HG02642 (cell line): ENCODE results near the gene ZNF286A.
"Not testable (repeated sequence)": the region's sequence is repeated elsewhere in the genome, so short reads cannot be mapped to it uniquely, and the experiment has no call there.

Experiments used
- ATAC-seq: cut with Tn5 transposase; IDR thresholded peaks from one replicate; pipeline ENCODE4 v1.9.1; 2021; ENCODE audit warnings: mild to moderate bottlenecking; ENCODE audit not compliant: unreplicated experiment, poor library complexity

ZNF286A gene

GRCh38 chr17:15699413-15699924 lies at the start of gene ZNF286A:
TSS of gene ZNF286A (plus strand) at chr17:15699752. CDS start at chr17:15700330, 578 bp downstream.
- peak; percentile 96 for ATAC-seq

DNA sequence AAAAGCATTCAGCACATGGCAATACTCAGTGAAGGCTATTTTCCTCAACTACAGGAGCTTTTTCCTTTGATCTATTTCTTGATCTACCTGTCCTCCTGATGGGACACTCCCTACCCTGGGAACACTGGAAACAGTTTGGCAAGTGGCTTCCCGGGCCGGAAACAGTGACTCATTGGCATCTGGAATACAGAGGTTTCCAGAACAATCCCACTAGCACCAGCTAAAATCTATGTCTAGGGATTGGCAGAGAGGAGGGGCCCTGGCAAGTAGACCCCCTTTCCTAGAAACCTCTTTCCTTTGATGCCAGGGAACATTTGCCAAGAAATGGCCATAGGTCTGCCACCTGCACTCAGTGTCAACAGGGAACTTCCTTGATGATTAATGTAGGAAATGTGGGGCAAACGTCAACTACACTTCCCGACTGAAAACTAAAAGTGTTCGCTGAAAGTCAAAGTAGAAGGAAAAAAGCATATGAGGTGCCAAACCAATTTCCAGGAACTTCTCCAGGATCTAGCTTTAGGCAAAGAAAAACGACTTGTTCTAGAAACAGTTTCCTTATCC lies 49.6 kb upstream of the ZNF286A start:
- ATAC-seq, result no peak

DNA sequence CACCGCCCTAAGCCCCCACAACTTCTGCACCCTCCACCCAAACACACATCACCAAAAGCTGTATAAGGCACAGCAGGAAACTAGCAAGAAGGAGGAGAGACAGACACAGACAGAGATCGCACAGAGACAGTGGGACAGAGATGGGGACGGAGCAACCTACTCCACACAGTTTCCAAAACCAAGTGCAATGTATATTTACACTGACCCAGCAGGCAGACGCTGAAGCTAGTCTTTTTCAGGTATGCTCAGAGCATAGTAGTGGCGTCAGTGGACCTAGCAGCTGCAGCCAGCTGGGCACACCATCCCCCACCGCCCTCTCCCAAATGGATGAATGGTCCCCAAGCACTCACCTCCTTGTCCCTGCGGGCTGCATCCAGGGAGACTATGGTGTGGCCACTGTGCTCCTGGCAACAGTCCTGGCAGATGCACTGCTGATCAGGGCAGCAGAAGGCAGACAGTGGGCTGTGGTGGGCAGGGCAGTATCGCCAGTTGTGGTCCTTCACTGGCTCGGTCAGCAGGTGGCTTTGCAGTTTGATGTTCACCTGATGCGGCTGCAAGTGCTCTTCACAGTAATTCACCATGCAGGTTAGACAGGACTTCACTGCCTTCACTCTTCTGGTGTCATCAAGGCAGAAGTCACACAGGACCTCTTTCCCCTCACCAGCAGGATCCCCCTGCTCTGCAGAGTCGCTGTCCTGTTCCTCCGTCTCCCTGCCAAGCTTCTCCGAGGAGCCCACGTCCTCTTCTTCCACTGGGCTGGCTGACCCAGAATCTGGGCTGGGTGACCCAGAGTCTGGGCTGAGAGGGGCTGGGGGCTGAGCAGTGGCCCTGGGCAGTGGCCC lies 48.6 kb upstream of the ZNF286A start:
- no peak for ATAC-seq

- ATAC-seq, result peak; percentile 84
These were observed 47.9 kb upstream of the ZNF286A start for GRCh38 chr17:15651583-15652110.

- no peak for ATAC-seq
These were observed 46.6 kb upstream of the ZNF286A start for GRCh38 chr17:15652960-15653359.

DNA sequence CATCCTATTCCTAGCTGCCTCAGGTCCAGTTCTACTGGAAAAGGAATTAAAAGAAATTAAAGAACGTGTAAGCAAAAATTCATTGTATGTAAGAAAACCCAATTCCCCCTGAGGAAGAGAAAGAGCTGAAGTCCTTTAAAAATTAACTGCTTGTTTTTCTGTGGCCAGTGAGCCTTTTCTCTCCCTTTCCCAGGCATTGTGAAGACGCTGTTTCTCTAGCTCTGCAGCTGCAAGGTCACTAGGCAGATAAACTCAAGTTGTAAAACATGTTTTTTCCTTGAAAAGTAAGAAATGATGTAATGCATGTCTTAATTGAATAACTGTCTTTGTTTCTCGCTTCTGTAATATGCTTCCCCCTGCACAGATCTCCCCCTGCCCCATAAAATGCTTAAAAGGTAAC lies 45.2 kb upstream of the ZNF286A start:
- not testable (repeated sequence) for ATAC-seq

GRCh38 chr17:15654886-15655561 lies 44.5 kb upstream of the ZNF286A start:
- no peak for ATAC-seq

GRCh38 chr17:15657868-15658267 lies 41.7 kb upstream of the ZNF286A start:
- ATAC-seq, result no peak

DNA sequence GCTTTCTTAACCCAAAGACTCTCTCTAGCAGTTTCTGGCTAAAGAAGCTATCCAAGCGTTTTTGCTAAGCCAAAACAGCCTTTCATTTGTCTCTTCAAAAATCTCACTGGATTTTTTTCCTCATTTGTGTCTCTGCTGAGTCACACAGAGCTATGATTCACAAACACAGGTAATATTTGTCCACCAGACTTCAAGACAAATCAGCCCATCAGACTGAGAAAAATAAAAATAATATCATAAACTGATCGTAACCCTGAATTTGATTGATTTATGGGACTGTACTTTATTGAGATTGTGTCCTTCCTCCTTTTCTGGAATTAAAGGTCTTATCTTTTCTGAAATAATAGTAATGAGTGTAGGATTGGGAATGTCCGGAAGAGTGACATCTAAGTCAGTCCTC lies 41.3 kb upstream of the ZNF286A start:
- ATAC-seq, result no peak

DNA sequence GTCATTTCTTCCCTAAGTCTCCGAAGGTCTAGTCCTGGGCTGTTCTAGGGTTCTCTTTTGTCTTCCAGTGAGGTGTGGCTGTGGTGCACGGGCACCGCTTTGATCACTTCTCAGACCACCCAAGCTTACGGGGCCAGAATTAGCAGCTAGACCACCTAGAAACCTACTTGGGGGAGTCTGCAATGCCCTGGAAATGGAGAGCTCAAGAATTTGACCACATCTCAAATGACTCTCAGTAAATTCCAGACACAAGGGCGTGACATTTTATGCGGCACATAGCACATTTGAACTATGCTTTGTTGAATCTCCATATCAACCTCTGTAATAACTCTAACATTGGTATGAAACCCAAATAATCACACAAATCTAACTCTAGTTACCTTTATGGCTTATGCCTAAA lies 40.3 kb upstream of the ZNF286A start:
- no peak for ATAC-seq

DNA sequence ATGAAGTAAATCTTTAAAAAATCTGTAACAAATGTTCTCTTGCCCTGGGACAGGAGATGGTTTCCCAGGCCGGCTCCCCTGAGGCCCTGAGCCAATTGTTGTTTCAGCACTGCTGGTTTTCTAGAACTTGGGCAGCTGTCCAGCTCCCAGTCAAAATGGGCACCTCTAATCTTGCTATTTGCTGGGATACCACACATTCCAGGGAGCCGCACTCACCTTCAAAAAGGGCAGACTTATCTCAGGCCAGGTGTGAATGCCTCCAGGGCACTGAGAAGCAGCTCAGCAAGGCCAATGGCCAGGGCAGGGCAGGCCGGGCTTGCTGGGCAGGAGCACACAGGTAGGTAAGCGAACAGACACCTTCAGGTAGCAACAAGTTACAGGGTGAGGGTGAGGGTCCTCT lies 39.9 kb upstream of the ZNF286A start:
- ATAC-seq, result no peak

DNA sequence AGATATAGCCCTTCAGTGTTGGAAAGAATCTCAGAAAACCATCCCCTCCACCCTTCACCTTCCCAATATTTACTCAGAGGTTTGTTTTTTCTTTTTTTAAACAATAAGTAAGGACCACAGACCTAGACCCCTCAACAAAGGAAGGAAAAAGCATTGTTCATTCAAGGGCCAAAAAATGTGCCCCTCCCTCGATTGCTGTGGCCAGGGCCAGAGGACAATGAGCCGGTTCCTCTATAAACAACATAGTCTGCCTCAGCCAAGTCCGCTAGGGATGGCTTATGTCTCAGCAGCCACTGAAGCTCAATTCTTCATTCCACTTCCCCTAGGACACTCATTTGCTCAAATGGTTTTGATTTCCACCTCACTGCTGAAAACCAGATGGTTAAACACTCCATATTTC lies 39.5 kb upstream of the ZNF286A start:
- ATAC-seq, result no peak

DNA sequence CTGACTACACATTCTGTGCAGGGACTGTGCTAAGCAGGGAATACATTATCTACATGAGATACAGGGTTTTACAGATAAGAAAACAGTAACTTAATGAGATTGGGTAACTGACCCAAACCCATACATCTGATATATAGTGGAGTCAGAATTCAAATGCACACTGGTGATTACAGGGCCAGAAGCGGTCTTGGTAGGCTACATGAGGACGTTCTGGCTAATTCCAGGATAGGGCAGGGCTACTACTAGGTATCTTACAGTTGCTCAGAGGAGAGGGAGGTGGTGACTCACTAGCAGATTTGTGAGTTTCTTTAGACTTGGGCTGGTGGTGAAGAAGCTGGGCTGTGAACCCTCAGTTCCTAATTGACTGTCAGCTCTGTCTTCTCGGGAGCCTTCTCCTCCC lies 36.9 kb upstream of the ZNF286A start:
- ATAC-seq, result no peak

DNA sequence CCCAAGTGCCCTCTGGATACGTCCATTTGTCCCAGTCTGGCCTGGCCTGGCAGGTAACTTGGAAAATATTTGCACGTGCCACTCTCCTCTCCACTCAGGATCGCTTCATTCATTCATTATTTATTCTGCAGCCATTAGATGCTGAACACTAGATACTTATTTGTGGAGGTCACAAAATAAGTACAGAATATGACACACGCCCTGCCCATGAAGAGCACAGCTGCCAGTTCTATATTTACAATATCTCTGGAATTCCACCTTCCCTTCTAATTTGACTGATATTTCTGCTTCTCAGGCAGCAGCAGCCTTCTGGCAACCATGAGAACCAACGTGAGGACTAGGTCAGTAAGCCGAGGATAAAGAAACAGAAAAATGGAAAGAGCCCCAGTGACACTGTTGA lies 36.4 kb upstream of the ZNF286A start:
- ATAC-seq, result no peak

DNA sequence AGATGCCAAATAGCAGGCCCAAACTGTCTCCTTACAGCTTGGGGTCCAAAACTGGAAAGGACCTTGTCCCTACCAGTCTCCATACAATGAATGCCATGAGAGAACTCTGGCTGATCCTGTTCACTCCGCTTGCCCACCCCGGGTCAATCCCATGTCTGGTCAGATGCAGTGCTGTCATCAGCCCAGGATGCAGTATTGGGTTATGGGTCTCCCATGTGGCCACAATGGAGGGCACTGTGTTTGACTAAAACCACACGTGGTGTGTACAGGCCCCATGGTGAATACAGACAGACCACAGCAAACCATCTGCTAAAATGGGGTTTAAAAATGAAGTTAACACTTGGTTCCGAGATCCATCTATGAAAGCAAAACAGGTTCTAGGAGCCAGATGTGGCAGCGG lies 35.9 kb upstream of the ZNF286A start:
- no peak for ATAC-seq

DNA sequence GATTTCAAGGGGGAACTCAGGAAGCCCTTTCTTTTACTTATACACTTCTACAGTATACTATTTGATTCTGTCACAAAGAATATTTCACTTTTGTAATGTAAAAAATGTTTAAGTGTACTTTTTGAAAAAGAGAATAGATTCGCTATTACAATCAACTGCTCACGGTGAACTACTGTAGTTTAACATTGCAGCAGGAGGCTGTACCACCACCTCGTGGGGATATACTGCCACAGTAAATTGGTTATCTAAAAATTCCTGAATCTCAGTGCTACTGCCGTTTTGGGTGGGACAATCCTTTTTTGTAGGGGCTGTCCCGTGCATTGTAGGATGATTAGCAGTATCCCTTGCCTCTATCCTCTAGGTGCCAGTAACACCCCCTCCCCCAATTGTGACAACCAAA lies 30.0 kb upstream of the ZNF286A start:
- not testable (repeated sequence) for ATAC-seq

- not testable (repeated sequence) for ATAC-seq
These were observed 24.9 kb upstream of the ZNF286A start for GRCh38 chr17:15674640-15675039.

DNA sequence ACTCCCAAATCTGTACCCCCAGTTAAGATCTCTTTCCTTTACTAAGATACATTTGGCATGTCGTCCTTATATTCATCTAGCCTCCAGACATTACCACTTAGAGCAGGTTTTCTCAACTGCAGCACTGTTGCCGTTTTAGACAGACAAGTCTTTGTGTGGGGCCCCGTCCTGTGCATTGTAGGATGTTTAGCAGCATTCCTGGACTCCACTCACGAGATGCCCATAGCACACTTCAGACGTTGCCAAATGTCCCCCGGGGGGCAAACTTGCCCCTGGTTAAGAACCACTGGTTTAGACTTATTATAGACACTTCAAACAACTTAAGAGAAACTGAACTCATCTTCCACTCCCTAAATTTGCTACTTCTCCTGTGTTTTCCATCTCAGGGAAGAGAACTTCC lies 23.6 kb upstream of the ZNF286A start:
- ATAC-seq, result not testable (repeated sequence)

GRCh38 chr17:15683135-15683534 lies 16.4 kb upstream of the ZNF286A start:
- ATAC-seq, result not testable (repeated sequence)

DNA sequence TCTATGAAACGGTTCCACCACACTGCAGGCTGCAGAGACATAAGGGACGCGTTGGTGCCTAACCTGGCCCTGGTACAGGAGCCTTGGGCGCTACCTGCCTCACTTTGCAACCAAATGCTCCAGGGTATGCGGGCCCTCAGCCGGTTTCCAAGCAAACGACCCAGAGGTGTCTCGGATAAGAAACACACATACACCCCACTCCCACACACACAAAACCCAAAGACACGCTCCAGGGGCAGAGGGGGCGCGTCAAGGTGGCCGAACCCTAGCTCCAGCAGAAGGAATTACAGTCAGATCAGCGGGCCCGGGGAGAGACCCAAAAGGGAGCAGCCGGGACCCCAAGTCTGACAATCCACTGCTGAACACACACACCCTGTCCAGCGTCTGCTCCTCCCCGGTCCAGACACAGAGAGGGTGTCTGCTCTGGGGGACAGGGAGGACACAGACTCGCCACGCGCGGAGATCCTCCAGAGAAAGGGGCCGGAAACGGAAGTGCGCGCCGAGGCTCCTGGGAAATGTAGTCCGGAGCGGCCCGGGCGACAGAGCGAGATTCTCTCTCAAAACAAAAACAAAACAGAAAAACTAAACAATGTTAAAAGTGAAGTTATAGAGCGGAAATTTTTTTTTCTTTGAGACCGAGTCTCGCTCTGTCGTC lies 15.6 kb upstream of the ZNF286A start, which contains the start of gene TRIM16:
TRIM16 (minus strand) TSS at position 488 of the 655 bp plus-strand sequence. CDS start 32,702 bp downstream, outside the sequence.
- ATAC-seq, result peak; percentile 97
